Measurements from ENCODE around the gene FARP2.
"Not testable (repeated sequence)": the region's sequence is repeated elsewhere in the genome, so short reads cannot be mapped to it uniquely, and the experiment has no call there.

Gene FARP2

GRCh38 chr2:241422350-241422749 lies 66.3 kb downstream of the FARP2 start:
- Histone ChIP-seq H3K9ac (ENCODE audit: low read depth in 1 of 2, low read length in 2 of 2) (no peak overlapping the region), H3K27me3 (ENCODE audit: control insufficient read depth in 2 of 2, insufficient read depth in 2 of 2, low read length in 2 of 2) (no peaks in the 10 kb centered on the region), H3K4me1 (ENCODE audit: control insufficient read depth in 2 of 2, insufficient read depth in 2 of 2, low read length in 2 of 2) (no peaks in the 10 kb centered on the region), H3K27ac (ENCODE audit: low read depth in 2 of 2, low read length in 2 of 2) (no peak overlapping the region), H3K4me3 (ENCODE audit: low read length in 2 of 2) (no peak overlapping the region), H3K9me3 (ENCODE audit: control insufficient read depth in 2 of 2, low read length in 2 of 2) (peaks cover 0 to 3% of the 10 kb centered on the region in 2 donors), H3K36me3 (ENCODE audit: control insufficient read depth in 2 of 2, insufficient read depth in 2 of 2, low read length in 2 of 2) (peaks cover 45% of the 10 kb centered on the region in 2 donors)

- H3K9ac ChIP-seq (ENCODE audit: low read depth in 1 of 2, low read length in 2 of 2); H3K4me3 ChIP-seq (ENCODE audit: low read length in 2 of 2); H3K9me3 ChIP-seq (ENCODE audit: control insufficient read depth in 2 of 2, low read length in 2 of 2); H3K27ac ChIP-seq (ENCODE audit: low read depth in 2 of 2, low read length in 2 of 2); H3K27me3 ChIP-seq (ENCODE audit: control insufficient read depth in 2 of 2, insufficient read depth in 2 of 2, low read length in 2 of 2); H3K4me1 ChIP-seq (ENCODE audit: control insufficient read depth in 2 of 2, insufficient read depth in 2 of 2, low read length in 2 of 2): not testable (repeated sequence)
- H3K36me3 ChIP-seq (ENCODE audit: control insufficient read depth in 2 of 2, insufficient read depth in 2 of 2, low read length in 2 of 2) = peaks cover 37% of the 10 kb centered on the region in 2 donors
Observed at GRCh38 chr2:241423489-241423888, 67.4 kb downstream of the FARP2 start.

GRCh38 chr2:241425368-241425767 lies 69.3 kb downstream of the FARP2 start:
- Histone ChIP-seq H3K36me3 (ENCODE audit: control insufficient read depth in 2 of 2, insufficient read depth in 2 of 2, low read length in 2 of 2) (peaks cover 42 to 43% of the 10 kb centered on the region in 2 donors), H3K27ac (ENCODE audit: low read depth in 2 of 2, low read length in 2 of 2) (no peak overlapping the region), H3K9ac (ENCODE audit: low read depth in 1 of 2, low read length in 2 of 2) (no peak overlapping the region), H3K4me1 (ENCODE audit: control insufficient read depth in 2 of 2, insufficient read depth in 2 of 2, low read length in 2 of 2) (no peaks in the 10 kb centered on the region), H3K9me3 (ENCODE audit: control insufficient read depth in 2 of 2, low read length in 2 of 2) (peaks cover 0 to 3% of the 10 kb centered on the region in 2 donors), H3K4me3 (ENCODE audit: low read length in 2 of 2) (no peak overlapping the region), H3K27me3 (ENCODE audit: control insufficient read depth in 2 of 2, insufficient read depth in 2 of 2, low read length in 2 of 2) (no peaks in the 10 kb centered on the region)

GRCh38 chr2:241430178-241430577 lies 74.1 kb downstream of the FARP2 start:
- no peak overlapping the region for H3K9ac ChIP-seq (ENCODE audit: low read depth in 1 of 2, low read length in 2 of 2)
- H3K9me3 ChIP-seq (ENCODE audit: control insufficient read depth in 2 of 2, low read length in 2 of 2) = no peaks in the 10 kb centered on the region
- no peaks in the 10 kb centered on the region for H3K4me1 ChIP-seq (ENCODE audit: control insufficient read depth in 2 of 2, insufficient read depth in 2 of 2, low read length in 2 of 2)
- no peak overlapping the region for H3K27ac ChIP-seq (ENCODE audit: low read depth in 2 of 2, low read length in 2 of 2)
- H3K4me3 ChIP-seq (ENCODE audit: low read length in 2 of 2) = no peak overlapping the region
- H3K27me3 ChIP-seq (ENCODE audit: control insufficient read depth in 2 of 2, insufficient read depth in 2 of 2, low read length in 2 of 2) = no peaks in the 10 kb centered on the region
- H3K36me3 ChIP-seq (ENCODE audit: control insufficient read depth in 2 of 2, insufficient read depth in 2 of 2, low read length in 2 of 2) = peaks cover 32 to 53% of the 10 kb centered on the region in 2 donors

GRCh38 chr2:241432824-241433448 lies 76.9 kb downstream of the FARP2 start:
- no peaks in the 10 kb centered on the region for H3K9me3 ChIP-seq (ENCODE audit: control insufficient read depth in 2 of 2, low read length in 2 of 2)
- no peaks in the 10 kb centered on the region for H3K27me3 ChIP-seq (ENCODE audit: control insufficient read depth in 2 of 2, insufficient read depth in 2 of 2, low read length in 2 of 2)
- H3K36me3 ChIP-seq (ENCODE audit: control insufficient read depth in 2 of 2, insufficient read depth in 2 of 2, low read length in 2 of 2) = peaks cover 46 to 64% of the 10 kb centered on the region in 2 donors
- no peak overlapping the region for H3K4me3 ChIP-seq (ENCODE audit: low read length in 2 of 2)
- no peak overlapping the region for H3K27ac ChIP-seq (ENCODE audit: low read depth in 2 of 2, low read length in 2 of 2)
- H3K4me1 ChIP-seq (ENCODE audit: control insufficient read depth in 2 of 2, insufficient read depth in 2 of 2, low read length in 2 of 2) = no peaks in the 10 kb centered on the region
- no peak overlapping the region for H3K9ac ChIP-seq (ENCODE audit: low read depth in 1 of 2, low read length in 2 of 2)

- H3K36me3 ChIP-seq (ENCODE audit: control insufficient read depth in 2 of 2, insufficient read depth in 2 of 2, low read length in 2 of 2) = peaks cover 46 to 62% of the 10 kb centered on the region in 2 donors
- H3K9ac ChIP-seq (ENCODE audit: low read depth in 1 of 2, low read length in 2 of 2) = no peak overlapping the region
- H3K27ac ChIP-seq (ENCODE audit: low read depth in 2 of 2, low read length in 2 of 2) = no peak overlapping the region
- no peaks in the 10 kb centered on the region for H3K27me3 ChIP-seq (ENCODE audit: control insufficient read depth in 2 of 2, insufficient read depth in 2 of 2, low read length in 2 of 2)
- no peak overlapping the region for H3K4me3 ChIP-seq (ENCODE audit: low read length in 2 of 2)
- no peaks in the 10 kb centered on the region for H3K4me1 ChIP-seq (ENCODE audit: control insufficient read depth in 2 of 2, insufficient read depth in 2 of 2, low read length in 2 of 2)
- no peaks in the 10 kb centered on the region for H3K9me3 ChIP-seq (ENCODE audit: control insufficient read depth in 2 of 2, low read length in 2 of 2)
Observed at GRCh38 chr2:241437179-241437578, 81.1 kb downstream of the FARP2 start.

- Histone ChIP-seq H3K9ac (ENCODE audit: low read depth in 1 of 2, low read length in 2 of 2) (no peak overlapping the region), H3K4me1 (ENCODE audit: control insufficient read depth in 2 of 2, insufficient read depth in 2 of 2, low read length in 2 of 2) (no peaks in the 10 kb centered on the region), H3K36me3 (ENCODE audit: control insufficient read depth in 2 of 2, insufficient read depth in 2 of 2, low read length in 2 of 2) (peaks cover 66 to 73% of the 10 kb centered on the region in 2 donors), H3K4me3 (ENCODE audit: low read length in 2 of 2) (no peak overlapping the region), H3K27ac (ENCODE audit: low read depth in 2 of 2, low read length in 2 of 2) (no peak overlapping the region), H3K27me3 (ENCODE audit: control insufficient read depth in 2 of 2, insufficient read depth in 2 of 2, low read length in 2 of 2) (no peaks in the 10 kb centered on the region), H3K9me3 (ENCODE audit: control insufficient read depth in 2 of 2, low read length in 2 of 2) (no peaks in the 10 kb centered on the region)
Observed at GRCh38 chr2:241441492-241441891, 85.4 kb downstream of the FARP2 start.

GRCh38 chr2:241443486-241444223 lies 87.6 kb downstream of the FARP2 start:
- Histone ChIP-seq H3K27ac (ENCODE audit: low read depth in 2 of 2, low read length in 2 of 2) (no peak overlapping the region), H3K4me3 (ENCODE audit: low read length in 2 of 2) (no peak overlapping the region), H3K4me1 (ENCODE audit: control insufficient read depth in 2 of 2, insufficient read depth in 2 of 2, low read length in 2 of 2) (no peaks in the 10 kb centered on the region), H3K36me3 (ENCODE audit: control insufficient read depth in 2 of 2, insufficient read depth in 2 of 2, low read length in 2 of 2) (peaks cover 57 to 70% of the 10 kb centered on the region in 2 donors), H3K9ac (ENCODE audit: low read depth in 1 of 2, low read length in 2 of 2) (no peak overlapping the region), H3K27me3 (ENCODE audit: control insufficient read depth in 2 of 2, insufficient read depth in 2 of 2, low read length in 2 of 2) (no peaks in the 10 kb centered on the region), H3K9me3 (ENCODE audit: control insufficient read depth in 2 of 2, low read length in 2 of 2) (no peaks in the 10 kb centered on the region)

GRCh38 chr2:241445426-241445825 lies 89.3 kb downstream of the FARP2 start:
- Histone ChIP-seq H3K9me3 (ENCODE audit: control insufficient read depth in 2 of 2, low read length in 2 of 2) (no peaks in the 10 kb centered on the region), H3K4me1 (ENCODE audit: control insufficient read depth in 2 of 2, insufficient read depth in 2 of 2, low read length in 2 of 2) (no peaks in the 10 kb centered on the region), H3K4me3 (ENCODE audit: low read length in 2 of 2) (no peak overlapping the region), H3K9ac (ENCODE audit: low read depth in 1 of 2, low read length in 2 of 2) (no peak overlapping the region), H3K27me3 (ENCODE audit: control insufficient read depth in 2 of 2, insufficient read depth in 2 of 2, low read length in 2 of 2) (no peaks in the 10 kb centered on the region), H3K27ac (ENCODE audit: low read depth in 2 of 2, low read length in 2 of 2) (no peak overlapping the region), H3K36me3 (ENCODE audit: control insufficient read depth in 2 of 2, insufficient read depth in 2 of 2, low read length in 2 of 2) (peaks cover 57 to 62% of the 10 kb centered on the region in 2 donors)

- peaks cover 21 to 23% of the 10 kb centered on the region in 2 donors for H3K36me3 ChIP-seq (ENCODE audit: control insufficient read depth in 2 of 2, insufficient read depth in 2 of 2, low read length in 2 of 2)
- H3K4me3 ChIP-seq (ENCODE audit: low read length in 2 of 2); H3K4me1 ChIP-seq (ENCODE audit: control insufficient read depth in 2 of 2, insufficient read depth in 2 of 2, low read length in 2 of 2); H3K27ac ChIP-seq (ENCODE audit: low read depth in 2 of 2, low read length in 2 of 2); H3K9me3 ChIP-seq (ENCODE audit: control insufficient read depth in 2 of 2, low read length in 2 of 2); H3K9ac ChIP-seq (ENCODE audit: low read depth in 1 of 2, low read length in 2 of 2); H3K27me3 ChIP-seq (ENCODE audit: control insufficient read depth in 2 of 2, insufficient read depth in 2 of 2, low read length in 2 of 2): not testable (repeated sequence)
Observed at GRCh38 chr2:241450092-241450491, 94.0 kb downstream of the FARP2 start.

Measured in mucosa of rectum (tissue), 2 donors.